OCI-LY3 (cell line): Measurements from ENCODE around the gene VAV3.
A peak's percentile ranks its signal among the peaks of the same experiment; 100 is the strongest.

Source experiments
- H2AFZ ChIP-seq: fragments of 200-600, 300-600 bp; shearing (Covaris generic); 2 replicates; pipeline ENCODE4 v1.6.0; 2014; ENCODE audit warnings: antibody characterized with exemption, low read depth, low read length
- H3K27ac ChIP-seq: fragments of 200-600, 300-600 bp; sonication (generic); 2 replicates; pipeline ENCODE4 v1.5.1; 2014; ENCODE audit warnings: mild to moderate bottlenecking, low read length, moderate library complexity, mixed read lengths
- H3K27me3 ChIP-seq: fragments of 200-600, 300-600 bp; sonication (generic); 2 replicates; pipeline ENCODE4 v1.6.1; 2014; ENCODE audit warnings: low read depth, low read length, mixed read lengths
- H3K36me3 ChIP-seq: fragments of 200-600, 300-600 bp; sonication (generic); replicated peaks from 2 replicates; pipeline ENCODE3; 2014; ENCODE audit warnings: low read depth, low read length, mixed read lengths
- H3K4me1 ChIP-seq: fragments of 300-600, 200-600 bp; sonication (generic); 2 replicates; pipeline ENCODE4 v1.6.1; 2014; ENCODE audit warnings: low read length, mixed read lengths
- H3K4me2 ChIP-seq: fragments of 200-600, 300-600 bp; sonication (generic); 2 replicates; pipeline ENCODE4 v1.6.1; 2014; ENCODE audit warnings: low read length, mixed read lengths
- H3K4me3 ChIP-seq: fragments of 300-600, 200-600 bp; sonication (generic); 2 replicates; pipeline ENCODE4 v1.5.1; 2014; ENCODE audit warnings: antibody characterized with exemption, mild to moderate bottlenecking, low read length, moderate library complexity
- H3K79me2 ChIP-seq: fragments of 300-600, 200-600 bp; shearing (Covaris generic); 2 replicates; pipeline ENCODE4 v1.6.1; 2014; ENCODE audit warnings: mild to moderate bottlenecking, low read length, mixed read lengths
- H3K9ac ChIP-seq: fragments of 300-600, 200-600 bp; shearing (Covaris generic); 2 replicates; pipeline ENCODE4 v1.6.0; 2014; ENCODE audit warnings: mild to moderate bottlenecking, low read length, moderate library complexity
- H3K9me3 ChIP-seq: fragments of 200-600, 300-600 bp; shearing (Covaris generic); 2 replicates; pipeline ENCODE4 v1.6.1; 2014; ENCODE audit warnings: low read length, mixed read lengths; ENCODE audit not compliant: insufficient read depth
- H4K20me1 ChIP-seq: fragments of 200-600, 300-600 bp; sonication (generic); 2 replicates; pipeline ENCODE4 v1.6.1; 2016; ENCODE audit warnings: low read length, mixed read lengths; ENCODE audit not compliant: insufficient read depth
- EZH2phosphoT487 ChIP-seq: fragments of 200-600 bp; shearing (Covaris generic); IDR thresholded peaks from 2 replicates; pipeline ENCODE4 v1.6.1; 2018; ENCODE audit warnings: antibody characterized with exemption, mixed run types, low read depth
- TF ChIP-seq, protein P1 (sequence below): fragments of 200-600, 300-600 bp; sonication (generic); IDR thresholded peaks from 2 replicates; pipeline ENCODE4 v1.5.1; 2014; ENCODE audit warnings: antibody characterized with exemption, low read length, low read depth

VAV3 gene

DNA sequence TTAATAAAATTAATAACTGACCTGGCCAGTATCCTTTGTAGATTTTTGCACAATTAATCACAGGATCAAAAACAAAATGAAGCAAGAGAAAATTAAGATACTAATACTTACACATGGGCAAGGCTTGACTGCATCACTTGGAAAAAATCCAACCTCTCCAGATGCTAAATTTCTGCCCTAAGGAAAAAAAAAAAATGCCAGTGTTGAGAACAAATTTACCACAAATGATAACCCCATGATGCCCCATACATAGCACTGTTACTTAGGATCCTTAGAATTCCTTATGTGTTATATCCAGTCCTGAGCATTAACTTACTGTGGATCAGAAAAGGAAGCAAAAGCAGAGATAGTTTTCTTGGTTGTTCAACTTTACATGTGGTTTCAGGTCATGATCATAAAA, 347.5 kb downstream of the VAV3 start:
- no peaks in the 10 kb centered on the region for H3K79me2 ChIP-seq
- TF ChIP-seq EZH2phosphoT487 = no peak
- TF ChIP-seq, protein P1, sequence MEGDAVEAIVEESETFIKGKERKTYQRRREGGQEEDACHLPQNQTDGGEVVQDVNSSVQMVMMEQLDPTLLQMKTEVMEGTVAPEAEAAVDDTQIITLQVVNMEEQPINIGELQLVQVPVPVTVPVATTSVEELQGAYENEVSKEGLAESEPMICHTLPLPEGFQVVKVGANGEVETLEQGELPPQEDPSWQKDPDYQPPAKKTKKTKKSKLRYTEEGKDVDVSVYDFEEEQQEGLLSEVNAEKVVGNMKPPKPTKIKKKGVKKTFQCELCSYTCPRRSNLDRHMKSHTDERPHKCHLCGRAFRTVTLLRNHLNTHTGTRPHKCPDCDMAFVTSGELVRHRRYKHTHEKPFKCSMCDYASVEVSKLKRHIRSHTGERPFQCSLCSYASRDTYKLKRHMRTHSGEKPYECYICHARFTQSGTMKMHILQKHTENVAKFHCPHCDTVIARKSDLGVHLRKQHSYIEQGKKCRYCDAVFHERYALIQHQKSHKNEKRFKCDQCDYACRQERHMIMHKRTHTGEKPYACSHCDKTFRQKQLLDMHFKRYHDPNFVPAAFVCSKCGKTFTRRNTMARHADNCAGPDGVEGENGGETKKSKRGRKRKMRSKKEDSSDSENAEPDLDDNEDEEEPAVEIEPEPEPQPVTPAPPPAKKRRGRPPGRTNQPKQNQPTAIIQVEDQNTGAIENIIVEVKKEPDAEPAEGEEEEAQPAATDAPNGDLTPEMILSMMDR = no peak
- no peak overlapping the region for H3K27ac ChIP-seq
- H3K4me3 ChIP-seq = peak overlapping the region; percentile 17
- H2AFZ ChIP-seq = no peak overlapping the region
- peaks cover 19% of the 10 kb centered on the region for H3K4me1 ChIP-seq
- no peaks in the 10 kb centered on the region for H4K20me1 ChIP-seq
- no peaks in the 10 kb centered on the region for H3K36me3 ChIP-seq
- H3K9ac ChIP-seq = no peak overlapping the region
- H3K4me2 ChIP-seq = peak overlapping the region; percentile 49
- peaks cover 3% of the 10 kb centered on the region; the same call in 1 of the 2 replicates for H3K9me3 ChIP-seq
- H3K27me3 ChIP-seq = no peaks in the 10 kb centered on the region

- no peaks in the 10 kb centered on the region for H3K36me3 ChIP-seq
- H3K9ac ChIP-seq = no peak overlapping the region
- peaks cover 4% of the 10 kb centered on the region; the same call in 1 of the 2 replicates for H3K9me3 ChIP-seq
- H2AFZ ChIP-seq = no peak overlapping the region
- no peak overlapping the region for H3K4me3 ChIP-seq
- H3K4me1 ChIP-seq = no peaks in the 10 kb centered on the region
- H4K20me1 ChIP-seq = no peaks in the 10 kb centered on the region
- H3K27ac ChIP-seq = no peak overlapping the region
- H3K4me2 ChIP-seq = no peak overlapping the region
- no peaks in the 10 kb centered on the region for H3K27me3 ChIP-seq
- no peak for TF ChIP-seq EZH2phosphoT487
- TF ChIP-seq, protein P1 = no peak
- no peaks in the 10 kb centered on the region for H3K79me2 ChIP-seq
These were observed 355.2 kb downstream of the VAV3 start for GRCh38 chr1:107609808-107610207.

GRCh38 chr1:107604825-107605224, 360.2 kb downstream of the VAV3 start:
- Histone ChIP-seq H3K9ac (no peak overlapping the region), H3K4me2 (no peak overlapping the region), H3K27me3 (no peaks in the 10 kb centered on the region), H3K4me3 (no peak overlapping the region), H3K9me3 (peaks cover 4% of the 10 kb centered on the region; the same call in 1 of the 2 replicates), H3K4me1 (no peaks in the 10 kb centered on the region), H3K27ac (no peak overlapping the region), H3K79me2 (no peaks in the 10 kb centered on the region), H4K20me1 (no peaks in the 10 kb centered on the region), H3K36me3 (no peaks in the 10 kb centered on the region), H2AFZ (no peak overlapping the region)
- no peak for TF ChIP-seq EZH2phosphoT487
- TF ChIP-seq, protein P1 = no peak

DNA sequence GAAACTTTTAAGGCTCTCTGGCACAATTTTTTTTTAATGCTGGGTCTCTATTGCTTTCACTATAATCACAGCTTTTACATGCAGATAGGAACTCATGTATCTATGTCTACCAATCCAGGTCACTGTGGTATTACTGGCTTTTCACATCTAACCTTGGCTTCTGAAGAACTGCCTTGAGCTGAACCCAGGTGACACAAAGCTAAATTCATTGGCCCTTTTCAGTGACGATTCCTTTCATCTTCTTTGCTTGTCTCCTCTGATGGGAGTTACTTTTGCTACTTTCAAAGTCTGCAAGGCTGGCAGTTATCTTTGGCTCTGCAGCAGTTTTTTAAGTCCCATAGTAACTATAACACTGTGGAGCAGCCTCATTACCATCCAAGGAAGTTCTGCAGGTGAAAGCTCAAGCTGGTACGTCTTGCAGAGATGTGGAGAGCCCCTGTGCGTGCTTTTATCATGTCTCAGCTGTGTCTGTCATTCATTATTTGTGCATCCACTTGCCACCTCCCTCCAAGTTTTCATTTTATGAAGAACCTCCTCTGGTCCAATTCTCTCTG, 364.3 kb downstream of the VAV3 start:
- no peaks in the 10 kb centered on the region for H3K79me2 ChIP-seq
- no peak overlapping the region for H3K27ac ChIP-seq
- no peaks in the 10 kb centered on the region for H4K20me1 ChIP-seq
- no peak overlapping the region for H3K9ac ChIP-seq
- no peaks in the 10 kb centered on the region for H3K9me3 ChIP-seq
- H3K4me3 ChIP-seq = no peak overlapping the region
- no peaks in the 10 kb centered on the region for H3K4me1 ChIP-seq
- H3K27me3 ChIP-seq = no peaks in the 10 kb centered on the region
- no peaks in the 10 kb centered on the region for H3K36me3 ChIP-seq
- H2AFZ ChIP-seq = no peak overlapping the region
- TF ChIP-seq, protein P1 = no peak
- no peak for TF ChIP-seq EZH2phosphoT487
- no peak overlapping the region for H3K4me2 ChIP-seq
